GM19468 (cell line): Measurements from ENCODE around the gene NCAPD2.
"Not testable (repeated sequence)": the region's sequence is repeated elsewhere in the genome, so short reads cannot be mapped to it uniquely, and the experiment has no call there.

Experiments used
- ATAC-seq: cut with Tn5 transposase; IDR thresholded peaks from one replicate; pipeline ENCODE4 v1.9.1; 2021; ENCODE audit warnings: mild to moderate bottlenecking, moderate library complexity, moderate number of reproducible peaks; ENCODE audit not compliant: unreplicated experiment; ENCODE audit errors: extremely low read depth

The NCAPD2 gene

GRCh38 chr12:6533923-6534694 lies 40.2 kb downstream of the NCAPD2 start, which contains the start of gene GAPDH:
Gene GAPDH, plus strand, starts transcription at chr12:6534517. Its CDS starts 316 bp downstream, at chr12:6534833.
- ATAC-seq = peak; percentile 51

GRCh38 chr12:6534695-6534944 lies 40.7 kb downstream of the NCAPD2 start:
- ATAC-seq = no peak

GRCh38 chr12:6534945-6535696 lies 41.2 kb downstream of the NCAPD2 start:
- no peak for ATAC-seq

GRCh38 chr12:6535697-6535946 lies 41.7 kb downstream of the NCAPD2 start:
- no peak for ATAC-seq

- ATAC-seq = no peak
Measured at GRCh38 chr12:6535960-6536847, 42.3 kb downstream of the NCAPD2 start.

DNA sequence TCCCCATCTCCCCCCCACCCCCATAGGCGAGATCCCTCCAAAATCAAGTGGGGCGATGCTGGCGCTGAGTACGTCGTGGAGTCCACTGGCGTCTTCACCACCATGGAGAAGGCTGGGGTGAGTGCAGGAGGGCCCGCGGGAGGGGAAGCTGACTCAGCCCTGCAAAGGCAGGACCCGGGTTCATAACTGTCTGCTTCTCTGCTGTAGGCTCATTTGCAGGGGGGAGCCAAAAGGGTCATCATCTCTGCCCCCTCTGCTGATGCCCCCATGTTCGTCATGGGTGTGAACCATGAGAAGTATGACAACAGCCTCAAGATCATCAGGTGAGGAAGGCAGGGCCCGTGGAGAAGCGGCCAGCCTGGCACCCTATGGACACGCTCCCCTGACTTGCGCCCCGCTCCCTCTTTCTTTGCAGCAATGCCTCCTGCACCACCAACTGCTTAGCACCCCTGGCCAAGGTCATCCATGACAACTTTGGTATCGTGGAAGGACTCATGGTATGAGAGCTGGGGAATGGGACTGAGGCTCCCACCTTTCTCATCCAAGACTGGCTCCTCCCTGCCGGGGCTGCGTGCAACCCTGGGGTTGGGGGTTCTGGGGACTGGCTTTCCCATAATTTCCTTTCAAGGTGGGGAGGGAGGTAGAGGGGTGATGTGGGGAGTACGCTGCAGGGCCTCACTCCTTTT lies 43.1 kb downstream of the NCAPD2 start:
- ATAC-seq = no peak

- ATAC-seq = not testable (repeated sequence)
Measured at GRCh38 chr12:6537580-6538419, 43.9 kb downstream of the NCAPD2 start.

GRCh38 chr12:6538420-6539313 lies 44.8 kb downstream of the NCAPD2 start:
- ATAC-seq = no peak

DNA sequence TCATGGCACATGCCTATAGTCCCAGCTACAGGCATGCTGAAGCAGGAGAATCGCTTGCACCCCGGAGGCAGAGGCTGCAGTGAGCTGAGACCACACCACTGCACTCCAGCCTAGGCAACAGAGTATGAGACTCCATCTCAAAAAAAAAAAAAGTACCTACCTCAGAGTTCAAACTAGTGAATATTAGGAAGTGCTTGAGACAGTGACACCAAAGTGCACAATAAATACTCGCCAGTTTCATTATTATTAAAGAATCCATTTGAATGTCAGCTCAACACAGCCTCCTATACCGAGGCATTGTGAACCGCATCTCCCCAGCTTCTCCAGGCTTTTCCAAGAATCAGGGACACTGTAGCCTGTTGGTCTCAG lies 45.4 kb downstream of the NCAPD2 start:
- no peak for ATAC-seq

GRCh38 chr12:6539707-6540134 lies 45.8 kb downstream of the NCAPD2 start:
- no peak for ATAC-seq

GRCh38 chr12:6540181-6540877 lies 46.4 kb downstream of the NCAPD2 start:
- ATAC-seq = no peak

DNA sequence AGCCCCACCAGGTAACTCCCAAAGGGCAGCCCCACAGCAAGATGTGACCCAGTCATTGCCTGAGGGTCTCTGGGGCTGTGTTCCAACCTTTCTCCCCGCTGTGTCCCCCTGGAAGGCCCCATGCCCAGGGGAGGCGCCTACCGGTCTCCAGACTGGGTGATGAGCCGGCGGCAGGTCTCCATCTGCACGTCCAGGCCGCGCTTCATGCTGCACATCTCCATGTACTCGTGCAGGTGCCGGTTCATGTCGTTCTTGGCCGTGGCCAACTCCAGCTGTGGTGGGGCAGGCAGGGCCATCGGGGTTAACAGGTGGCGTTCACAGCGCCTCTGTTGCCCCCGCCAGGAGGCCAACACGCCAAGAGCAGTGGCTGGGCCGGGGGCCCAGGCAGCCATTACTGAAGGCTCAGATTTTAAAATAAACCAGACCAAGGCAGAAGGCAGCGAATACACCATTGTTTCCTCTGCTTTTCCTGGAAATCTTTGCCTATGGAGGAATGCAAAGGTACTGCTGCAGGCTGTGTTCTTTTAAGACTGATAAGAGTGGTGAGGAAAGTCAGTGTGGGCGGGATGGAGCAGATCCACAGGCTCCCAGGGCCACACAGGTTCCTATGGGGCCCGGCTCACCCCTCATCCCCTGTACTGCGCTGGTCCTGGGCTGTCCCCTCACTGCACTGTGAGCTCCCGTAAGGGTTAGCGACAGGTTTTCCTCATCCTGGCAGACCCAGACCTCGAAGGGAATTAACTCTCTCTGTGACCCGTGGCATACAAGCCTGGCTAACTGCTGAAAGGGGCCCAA lies 47.7 kb downstream of the NCAPD2 start:
- ATAC-seq = no peak

GRCh38 chr12:6542209-6543009 lies 48.5 kb downstream of the NCAPD2 start:
- ATAC-seq = no peak

DNA sequence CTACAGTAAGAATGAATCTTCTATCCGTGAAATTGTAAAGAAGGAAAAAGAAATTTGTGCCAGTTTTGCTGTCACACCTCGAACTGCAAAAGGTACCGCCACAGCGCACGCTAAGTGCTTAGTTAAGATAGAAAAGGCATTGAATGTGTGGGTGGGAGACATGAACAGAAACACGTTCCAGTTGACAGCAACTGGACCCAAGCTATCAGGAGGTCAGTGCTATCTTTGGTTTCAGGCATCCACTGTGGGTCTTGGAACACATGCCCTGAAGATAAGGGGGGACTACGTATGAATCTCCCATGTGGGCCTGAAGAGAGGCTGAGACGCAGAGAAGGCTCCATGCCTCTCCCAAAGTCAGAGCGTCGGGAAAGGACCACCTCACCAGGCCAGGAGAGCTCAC lies 52.1 kb downstream of the NCAPD2 start:
- no peak for ATAC-seq

GRCh38 chr12:6547566-6547965 lies 53.7 kb downstream of the NCAPD2 start:
- ATAC-seq = no peak

DNA sequence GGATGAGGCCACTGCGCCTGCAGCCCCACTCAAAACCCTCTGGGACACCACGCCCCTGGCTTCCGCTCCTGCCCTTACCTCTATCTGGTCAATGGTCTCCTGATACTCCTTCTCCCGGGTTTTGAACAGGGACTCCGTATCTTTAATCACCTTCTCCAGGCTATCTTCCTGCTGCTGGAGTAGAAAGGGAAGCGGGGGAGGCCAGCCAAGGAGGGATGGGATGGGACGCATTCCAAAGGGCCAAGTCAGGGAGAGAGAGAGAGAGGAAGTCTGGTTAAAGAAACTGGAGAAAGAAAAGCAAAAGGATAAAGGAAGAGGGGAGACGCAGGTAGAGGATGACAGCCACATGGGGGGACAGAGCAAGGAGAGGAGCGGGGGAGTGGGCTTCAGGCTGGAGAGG lies 54.1 kb downstream of the NCAPD2 start:
- ATAC-seq = no peak

DNA sequence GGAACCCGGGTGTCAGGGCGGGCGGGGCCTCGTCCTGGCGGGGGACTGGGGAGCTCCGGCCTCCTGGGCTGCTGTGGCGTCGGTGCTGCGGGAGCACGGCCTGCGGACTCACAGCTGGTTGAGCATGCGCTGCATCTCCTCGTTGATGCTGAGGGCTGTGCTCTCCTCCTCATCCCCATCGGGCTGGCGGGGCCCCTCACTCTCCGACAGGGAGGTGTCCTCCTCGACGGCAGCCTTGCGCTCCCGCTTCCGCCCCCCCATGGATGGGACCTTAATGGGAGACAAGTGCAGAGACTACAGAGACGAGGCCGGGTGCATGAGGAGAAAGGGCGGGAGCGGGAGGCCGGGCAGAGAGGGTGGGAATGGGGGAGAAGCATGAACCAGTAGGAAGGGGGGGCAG lies 54.7 kb downstream of the NCAPD2 start:
- ATAC-seq = no peak
